Measurements from ENCODE around the gene NRG2.

The NRG2 gene

GRCh38 chr5:140014751-140015150 lies 28.3 kb downstream of the NRG2 start:
- DNase-seq (ENCODE audit: low read depth) = no peak
- H3K4me3 ChIP-seq (ENCODE audit: low read depth, low read length) = no peak overlapping the region

GRCh38 chr5:140013536-140013935 lies 29.6 kb downstream of the NRG2 start:
- H3K4me3 ChIP-seq (ENCODE audit: low read depth, low read length) = no peak overlapping the region
- no peak for DNase-seq (ENCODE audit: low read depth)

DNA sequence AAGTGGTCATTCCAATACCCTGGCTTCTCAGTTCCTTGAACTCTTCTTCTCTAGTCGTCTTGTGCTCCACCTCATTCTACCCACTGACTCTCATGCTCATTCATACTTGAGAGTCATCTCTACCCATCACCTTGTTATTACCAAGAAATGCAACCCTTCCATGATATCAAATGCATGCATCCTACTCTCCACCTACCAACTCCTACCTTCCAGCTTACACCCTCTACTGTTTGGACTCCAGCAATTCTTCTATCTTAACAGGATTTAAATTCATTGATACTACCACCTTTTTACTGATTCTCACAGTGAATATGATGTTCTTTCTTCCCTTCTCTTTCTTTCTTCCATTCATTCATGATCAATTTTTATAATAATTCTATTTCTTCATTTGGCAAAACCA lies 30.7 kb downstream of the NRG2 start:
- no peak for DNase-seq (ENCODE audit: low read depth)
- no peak overlapping the region for H3K4me3 ChIP-seq (ENCODE audit: low read depth, low read length)

- no peak for DNase-seq (ENCODE audit: low read depth)
- no peak overlapping the region for H3K4me3 ChIP-seq (ENCODE audit: low read depth, low read length)
Measured at GRCh38 chr5:140011297-140011802, 31.7 kb downstream of the NRG2 start.

GRCh38 chr5:140010798-140011197 lies 32.3 kb downstream of the NRG2 start:
- DNase-seq (ENCODE audit: low read depth) = no peak
- H3K4me3 ChIP-seq (ENCODE audit: low read depth, low read length) = no peak overlapping the region

- H3K4me3 ChIP-seq (ENCODE audit: low read depth, low read length) = no peak overlapping the region
- DNase-seq (ENCODE audit: low read depth) = no peak
Measured at GRCh38 chr5:140007311-140007710, 35.8 kb downstream of the NRG2 start.

DNA sequence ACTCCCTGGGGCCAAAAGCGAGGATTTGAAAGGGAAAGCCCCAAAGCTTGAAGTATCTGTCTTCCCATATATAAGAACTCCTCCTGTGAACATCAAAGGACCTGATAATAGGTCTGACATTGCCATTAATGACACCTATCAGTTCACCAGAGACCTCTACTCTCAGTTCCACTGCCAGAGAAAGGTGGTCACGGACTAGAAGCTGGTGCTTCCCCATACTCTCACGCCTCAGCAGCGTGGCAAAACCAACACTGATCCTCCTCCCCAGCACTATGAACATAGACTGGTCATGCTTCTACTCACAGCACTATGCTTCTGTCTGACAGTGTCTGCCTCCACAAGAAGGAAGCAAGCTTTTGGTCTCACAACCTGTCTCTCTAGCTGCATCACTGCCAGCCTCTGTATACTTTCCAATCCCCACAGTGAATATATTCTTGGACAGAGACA lies 37.9 kb downstream of the NRG2 start:
- no peak for DNase-seq (ENCODE audit: low read depth)
- no peak overlapping the region for H3K4me3 ChIP-seq (ENCODE audit: low read depth, low read length)

GRCh38 chr5:140004174-140004573 lies 38.9 kb downstream of the NRG2 start:
- no peak overlapping the region for H3K4me3 ChIP-seq (ENCODE audit: low read depth, low read length)
- no peak for DNase-seq (ENCODE audit: low read depth)

GRCh38 chr5:140003519-140003918 lies 39.6 kb downstream of the NRG2 start:
- no peak overlapping the region for H3K4me3 ChIP-seq (ENCODE audit: low read depth, low read length)
- DNase-seq (ENCODE audit: low read depth) = no peak

DNA sequence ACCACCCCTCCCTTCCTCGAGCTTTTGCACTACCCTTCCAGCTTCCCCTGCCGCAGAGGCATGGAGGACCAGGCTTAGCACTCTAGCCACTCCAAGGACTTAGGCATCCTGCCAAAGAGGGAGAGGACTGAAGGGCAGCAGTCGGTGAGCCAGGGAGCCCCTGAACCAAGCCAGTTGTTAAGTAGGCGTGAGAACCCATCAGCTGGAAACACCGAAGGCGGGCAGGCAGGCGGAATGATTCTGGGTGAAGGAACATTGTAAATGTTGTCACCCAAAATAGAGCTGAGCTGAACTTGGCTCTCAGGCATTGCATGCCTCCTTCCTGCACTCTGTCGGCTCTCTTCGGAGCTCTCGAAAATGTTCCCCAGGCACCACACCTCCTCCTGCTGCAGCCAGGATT lies 42.8 kb downstream of the NRG2 start:
- H3K4me3 ChIP-seq (ENCODE audit: low read depth, low read length) = no peak overlapping the region
- no peak for DNase-seq (ENCODE audit: low read depth)

- no peak overlapping the region for H3K4me3 ChIP-seq (ENCODE audit: low read depth, low read length)
- no peak for DNase-seq (ENCODE audit: low read depth)
Measured at GRCh38 chr5:139998837-139999236, 44.3 kb downstream of the NRG2 start.

DNA sequence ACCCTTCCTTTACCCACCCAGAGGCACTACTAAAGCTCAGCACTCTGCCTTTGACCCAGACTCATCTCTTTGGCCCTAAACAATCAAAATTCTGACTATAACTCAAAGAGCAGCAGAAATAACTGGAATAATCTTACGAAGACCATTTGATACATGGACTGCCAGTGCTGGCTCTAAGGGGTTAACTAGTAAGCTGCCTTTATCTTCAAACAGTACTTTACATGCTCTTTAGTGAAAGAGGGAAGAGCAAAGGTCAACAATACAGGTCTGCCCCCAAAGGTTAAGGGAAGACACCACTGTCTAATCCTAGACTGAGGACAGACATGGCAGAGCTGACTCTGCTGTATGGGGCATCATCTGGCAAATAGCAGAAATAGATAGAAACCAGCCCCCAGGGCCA lies 45.8 kb downstream of the NRG2 start:
- no peak for DNase-seq (ENCODE audit: low read depth)

DNA sequence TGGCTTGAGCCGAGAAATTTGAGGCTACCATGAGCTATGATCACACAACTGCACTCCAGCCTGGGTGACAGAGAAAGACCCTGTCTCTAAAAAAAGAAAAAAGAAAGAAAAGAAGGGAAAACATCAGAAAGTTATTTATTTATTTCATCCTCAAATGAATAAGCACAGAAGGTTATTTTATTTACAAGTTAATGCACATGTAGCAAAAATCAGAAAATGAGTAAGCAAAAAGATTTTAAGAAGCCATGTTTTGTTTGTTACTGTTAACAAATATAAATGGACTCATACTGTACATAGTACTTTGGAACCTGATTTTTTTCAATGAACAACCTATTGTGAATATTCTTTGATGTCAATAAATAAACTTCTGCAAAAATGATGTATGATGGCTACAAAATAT lies 47.2 kb downstream of the NRG2 start:
- H3K4me3 ChIP-seq (ENCODE audit: low read depth, low read length) = no peak overlapping the region
- no peak for DNase-seq (ENCODE audit: low read depth)

More for the DNA sequence above, 45.8 kb downstream of the NRG2 start:
- H3K4me3 ChIP-seq (ENCODE audit: low read depth, low read length) = no peak overlapping the region

- DNase-seq (ENCODE audit: low read depth) = no peak
- no peak overlapping the region for H3K4me3 ChIP-seq (ENCODE audit: low read depth, low read length)
Measured at GRCh38 chr5:139994234-139994633, 48.9 kb downstream of the NRG2 start.

DNA sequence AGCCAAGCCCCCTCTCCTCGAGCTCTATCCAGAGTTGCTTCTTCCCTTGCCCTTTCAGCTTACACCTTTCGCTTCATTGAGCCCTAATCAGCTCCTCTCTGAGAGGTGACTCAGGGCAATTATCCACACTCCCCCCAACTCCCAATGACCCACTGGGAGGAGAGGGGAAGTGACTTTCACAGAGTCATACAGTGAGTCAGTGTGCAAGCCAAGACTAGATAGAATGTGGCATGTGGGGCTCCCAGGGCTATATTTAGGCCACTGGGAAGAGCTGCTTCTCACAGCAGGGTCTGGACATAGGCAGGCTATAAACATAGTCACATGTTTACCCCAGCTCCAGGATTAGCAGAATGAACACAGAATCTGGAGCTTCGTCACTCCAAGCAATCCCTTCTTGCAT lies 57.4 kb downstream of the NRG2 start:
- no peak overlapping the region for H3K4me3 ChIP-seq (ENCODE audit: low read depth, low read length)
- DNase-seq (ENCODE audit: low read depth) = peak; percentile 40

DNA sequence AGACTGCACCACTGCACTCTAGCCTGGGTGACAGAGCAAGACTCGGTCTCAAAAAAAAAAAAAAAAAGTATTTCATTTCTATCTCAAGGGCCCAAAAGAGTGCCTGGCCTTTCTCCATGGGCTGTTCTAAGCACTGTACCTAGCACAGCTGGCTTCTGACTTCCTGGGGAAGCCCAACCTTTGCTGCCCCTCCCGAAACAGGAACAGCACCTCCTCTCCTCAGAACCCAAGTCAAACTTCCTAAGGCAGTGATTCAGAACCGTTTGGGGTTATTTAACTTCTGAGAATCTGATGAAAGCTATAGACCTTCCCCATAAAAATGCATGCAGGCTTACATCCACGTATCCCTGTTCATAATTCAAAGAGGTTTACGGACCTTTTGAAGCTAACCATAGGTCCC lies 57.8 kb downstream of the NRG2 start:
- H3K4me3 ChIP-seq (ENCODE audit: low read depth, low read length) = no peak overlapping the region
- DNase-seq (ENCODE audit: low read depth) = no peak

DNA sequence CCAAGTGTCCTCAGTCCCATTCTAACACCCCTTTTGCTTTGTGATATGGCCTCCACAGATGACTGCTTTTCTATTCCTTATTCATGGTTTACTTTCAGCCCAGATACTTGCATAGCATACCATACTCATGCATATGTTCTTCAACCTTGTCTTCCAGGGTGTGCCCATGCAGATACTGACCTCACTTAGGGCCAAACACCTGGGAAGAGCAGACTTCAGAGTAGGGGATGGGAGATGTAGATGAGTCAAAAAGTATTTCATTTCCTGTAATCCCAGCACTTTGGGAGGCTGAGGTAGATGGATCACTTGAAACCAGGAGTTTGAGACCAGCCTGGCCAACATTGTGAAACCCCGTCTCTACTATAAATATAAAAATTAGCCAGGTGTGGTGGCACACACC lies 58.3 kb downstream of the NRG2 start:
- DNase-seq (ENCODE audit: low read depth) = no peak
- no peak overlapping the region for H3K4me3 ChIP-seq (ENCODE audit: low read depth, low read length)

DNA sequence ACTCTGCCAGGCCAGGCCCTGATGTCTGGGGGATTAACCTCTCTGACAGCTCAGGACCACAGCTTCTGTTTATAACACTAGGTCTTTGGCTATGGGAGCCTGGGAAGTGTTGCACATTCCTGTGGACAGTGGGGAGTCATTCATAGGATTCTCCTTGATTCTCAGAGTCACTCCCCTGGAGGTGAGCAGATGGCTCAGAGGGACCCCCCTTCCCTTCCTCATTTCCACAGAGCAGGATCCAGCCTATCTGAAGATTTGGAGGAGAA lies 60.2 kb downstream of the NRG2 start:
- no peak overlapping the region for H3K4me3 ChIP-seq (ENCODE audit: low read depth, low read length)
- no peak for DNase-seq (ENCODE audit: low read depth)

- no peak for DNase-seq (ENCODE audit: low read depth)
- no peak overlapping the region for H3K4me3 ChIP-seq (ENCODE audit: low read depth, low read length)
Measured at GRCh38 chr5:139982157-139982974, 60.7 kb downstream of the NRG2 start.

- DNase-seq (ENCODE audit: low read depth) = no peak
- no peak overlapping the region for H3K4me3 ChIP-seq (ENCODE audit: low read depth, low read length)
Measured at GRCh38 chr5:139980765-139981164, 62.3 kb downstream of the NRG2 start.

DNA sequence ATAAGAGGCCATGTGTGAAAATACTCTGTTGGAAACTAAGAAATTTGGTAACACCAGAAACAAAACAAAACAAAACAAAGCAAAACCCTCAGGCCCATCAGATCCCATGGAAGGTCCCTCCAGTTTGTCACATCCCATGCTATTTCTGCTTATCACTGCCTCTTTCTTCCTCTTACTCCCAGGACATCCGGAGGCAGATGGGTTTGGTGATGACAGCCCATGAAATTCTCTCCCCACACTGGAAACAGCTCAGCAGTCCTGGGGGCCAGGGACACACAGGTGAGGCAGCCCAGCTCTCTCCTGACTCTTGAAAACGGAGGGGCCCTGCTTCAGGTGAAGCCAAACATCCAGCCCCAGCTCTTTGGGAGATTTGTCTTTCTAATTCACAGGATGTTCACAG lies 63.2 kb downstream of the NRG2 start:
- DNase-seq (ENCODE audit: low read depth) = no peak
- no peak overlapping the region for H3K4me3 ChIP-seq (ENCODE audit: low read depth, low read length)

- H3K4me3 ChIP-seq (ENCODE audit: low read depth, low read length) = no peak overlapping the region
- no peak for DNase-seq (ENCODE audit: low read depth)
Measured at GRCh38 chr5:139979518-139979917, 63.6 kb downstream of the NRG2 start.

Data from skeletal muscle cell (primary cell).